Measurements from ENCODE around the gene SH3BP4.

SH3BP4 gene

GRCh38 chr2:234968631-234969305 lies 17.0 kb downstream of the SH3BP4 start:
- H3K4me1 Mint-ChIP-seq = no peaks in the 10 kb centered on the region
- no peak overlapping the region for H3K4me3 Mint-ChIP-seq
- H3K36me3 Mint-ChIP-seq (ENCODE audit: low read depth) = no peaks in the 10 kb centered on the region
- DNase-seq (no peak), ATAC-seq (no peak)
- H3K27ac Mint-ChIP-seq = no peak overlapping the region
- H3K9me3 Mint-ChIP-seq = no peaks in the 10 kb centered on the region
- H3K27me3 Mint-ChIP-seq = peaks cover 7% of the 10 kb centered on the region

GRCh38 chr2:234969306-234970098 lies 17.7 kb downstream of the SH3BP4 start:
- Mint-ChIP-seq H3K36me3 (ENCODE audit: low read depth) (no peaks in the 10 kb centered on the region), H3K4me1 (no peaks in the 10 kb centered on the region), H3K4me3 (no peak overlapping the region), H3K9me3 (no peaks in the 10 kb centered on the region), H3K27me3 (peaks cover 7% of the 10 kb centered on the region), H3K27ac (no peak overlapping the region)
- ATAC-seq (no peak), DNase-seq (no peak)

- Mint-ChIP-seq H3K9me3 (no peaks in the 10 kb centered on the region), H3K4me3 (no peak overlapping the region), H3K27ac (no peak overlapping the region), H3K4me1 (no peaks in the 10 kb centered on the region), H3K36me3 (ENCODE audit: low read depth) (no peaks in the 10 kb centered on the region), H3K27me3 (peaks cover 9% of the 10 kb centered on the region)
- no peak for ATAC-seq
- no peak for DNase-seq
Measured at GRCh38 chr2:234970099-234970440, 18.3 kb downstream of the SH3BP4 start.

- Mint-ChIP-seq H3K27me3 (peaks cover 9% of the 10 kb centered on the region), H3K9me3 (no peaks in the 10 kb centered on the region), H3K4me1 (no peaks in the 10 kb centered on the region), H3K4me3 (no peak overlapping the region), H3K36me3 (ENCODE audit: low read depth) (no peaks in the 10 kb centered on the region), H3K27ac (no peak overlapping the region)
- ATAC-seq (no peak), DNase-seq (no peak)
Measured at GRCh38 chr2:234970477-234970882, 18.7 kb downstream of the SH3BP4 start.

- ATAC-seq (no peak), DNase-seq (no peak)
- no peak overlapping the region for H3K4me3 Mint-ChIP-seq
- no peaks in the 10 kb centered on the region for H3K9me3 Mint-ChIP-seq
- no peaks in the 10 kb centered on the region for H3K36me3 Mint-ChIP-seq (ENCODE audit: low read depth)
- H3K27ac Mint-ChIP-seq = no peak overlapping the region
- H3K4me1 Mint-ChIP-seq = no peaks in the 10 kb centered on the region
- peaks cover 9% of the 10 kb centered on the region for H3K27me3 Mint-ChIP-seq
Measured at GRCh38 chr2:234971496-234971895, 19.7 kb downstream of the SH3BP4 start.

- Mint-ChIP-seq H3K9me3 (no peaks in the 10 kb centered on the region), H3K4me1 (peaks cover under 1% of the 10 kb centered on the region), H3K27ac (no peak overlapping the region), H3K4me3 (no peak overlapping the region), H3K27me3 (peaks cover 11% of the 10 kb centered on the region), H3K36me3 (ENCODE audit: low read depth) (no peaks in the 10 kb centered on the region)
- DNase-seq (no peak), ATAC-seq (no peak)
Measured at GRCh38 chr2:234973008-234973407, 21.2 kb downstream of the SH3BP4 start.

- Mint-ChIP-seq H3K36me3 (ENCODE audit: low read depth) (no peaks in the 10 kb centered on the region), H3K27me3 (peaks cover 10% of the 10 kb centered on the region), H3K4me1 (peaks cover 1% of the 10 kb centered on the region), H3K27ac (no peak overlapping the region), H3K4me3 (no peak overlapping the region), H3K9me3 (no peaks in the 10 kb centered on the region)
- DNase-seq = no peak
- no peak for ATAC-seq
Measured at GRCh38 chr2:234974501-234975385, 22.9 kb downstream of the SH3BP4 start.

- DNase-seq = no peak
- peaks cover 1% of the 10 kb centered on the region for H3K4me1 Mint-ChIP-seq
- no peaks in the 10 kb centered on the region for H3K9me3 Mint-ChIP-seq
- H3K27me3 Mint-ChIP-seq = peaks cover 6% of the 10 kb centered on the region
- H3K4me3 Mint-ChIP-seq = no peak overlapping the region
- H3K36me3 Mint-ChIP-seq (ENCODE audit: low read depth) = no peaks in the 10 kb centered on the region
- no peak overlapping the region for H3K27ac Mint-ChIP-seq
- ATAC-seq = no peak
Measured at GRCh38 chr2:234975611-234976010, 23.8 kb downstream of the SH3BP4 start.

GRCh38 chr2:234976479-234977227 lies 24.8 kb downstream of the SH3BP4 start:
- ATAC-seq (no peak), DNase-seq (no peak)
- Mint-ChIP-seq H3K4me1 (peaks cover 1% of the 10 kb centered on the region), H3K36me3 (ENCODE audit: low read depth) (no peaks in the 10 kb centered on the region), H3K9me3 (no peaks in the 10 kb centered on the region), H3K27me3 (peaks cover 6% of the 10 kb centered on the region), H3K27ac (no peak overlapping the region), H3K4me3 (no peak overlapping the region)

GRCh38 chr2:234977228-234977679 lies 25.4 kb downstream of the SH3BP4 start:
- Mint-ChIP-seq H3K27ac (no peak overlapping the region), H3K36me3 (ENCODE audit: low read depth) (no peaks in the 10 kb centered on the region), H3K27me3 (peaks cover 6% of the 10 kb centered on the region), H3K4me1 (peaks cover 1% of the 10 kb centered on the region), H3K4me3 (no peak overlapping the region), H3K9me3 (no peaks in the 10 kb centered on the region)
- ATAC-seq = no peak
- no peak for DNase-seq

- Mint-ChIP-seq H3K4me3 (no peak overlapping the region), H3K27me3 (peaks cover 6% of the 10 kb centered on the region), H3K4me1 (peaks cover 1% of the 10 kb centered on the region), H3K9me3 (no peaks in the 10 kb centered on the region), H3K27ac (no peak overlapping the region), H3K36me3 (ENCODE audit: low read depth) (no peaks in the 10 kb centered on the region)
- no peak for DNase-seq
- ATAC-seq = no peak
Measured at GRCh38 chr2:234978466-234979203, 26.8 kb downstream of the SH3BP4 start.

GRCh38 chr2:234979204-234980167 lies 27.7 kb downstream of the SH3BP4 start:
- H3K27me3 Mint-ChIP-seq = peaks cover 6% of the 10 kb centered on the region
- H3K4me3 Mint-ChIP-seq = no peak overlapping the region
- H3K9me3 Mint-ChIP-seq = no peaks in the 10 kb centered on the region
- no peaks in the 10 kb centered on the region for H3K36me3 Mint-ChIP-seq (ENCODE audit: low read depth)
- H3K4me1 Mint-ChIP-seq = peaks cover 1% of the 10 kb centered on the region
- DNase-seq (no peak), ATAC-seq (no peak)
- H3K27ac Mint-ChIP-seq = no peak overlapping the region

Data from activated naive CD8-positive, alpha-beta T cell treated with anti-CD3 and anti-CD28 coated beads, Interleukin-2, amount 50 U/mL, for 24 hours (primary cell).